CD14-positive monocyte (primary cell): Measurements from ENCODE around the gene HOXD10. TPM values are rescaled to one million over a fixed set of nuclear protein-coding genes. Genes with fewer than 3 reads are reported as not detected.

Experiments used
- DNase-seq, 3 donors: peaks; one replicate each; pipeline ENCODE4 v3.0.0-alpha.2; 2011 to 2022
- H2AFZ ChIP-seq: 2 replicates; pipeline ENCODE4 v1.6.0; 2012; ENCODE audit warnings: mild to moderate bottlenecking, low read depth, low read length, inconsistent platforms; ENCODE audit not compliant: insufficient read depth, poor library complexity, severe bottlenecking
- H3K27ac ChIP-seq, 2 donors: 1 replicate in 1 of 2; 2 replicates in 1 of 2; pipeline ENCODE4 v1.5.1; 2012 to 2013; ENCODE audit warnings: low read length in 2 of 2, control low read depth in 1 of 2, inconsistent platforms in 1 of 2, low read depth in 1 of 2, mild to moderate bottlenecking in 1 of 2
- H3K27me3 ChIP-seq, 2 donors: one replicate each; pipeline versions ENCODE4 v1.6.0 to v1.6.1; 2011 to 2013; ENCODE audit warnings: low read length in 2 of 2; ENCODE audit not compliant: control insufficient read depth in 2 of 2, insufficient read depth in 2 of 2
- H3K36me3 ChIP-seq, 2 donors: replicated peaks in 1 of 2; 1 replicate in 1 of 2; 2 replicates in 1 of 2; pipeline versions ENCODE4 v1.5.1 to v1.6.1; 2012 to 2013; ENCODE audit warnings: low read length in 2 of 2, control low read depth in 1 of 2, inconsistent platforms in 1 of 2, mild to moderate bottlenecking in 1 of 2; ENCODE audit not compliant: insufficient read depth in 2 of 2, control insufficient read depth in 1 of 2
- H3K4me1 ChIP-seq, 2 donors: 1 replicate in 1 of 2; 2 replicates in 1 of 2; pipeline versions ENCODE4 v1.5.1 to v1.6.1; 2012 to 2013; ENCODE audit warnings: low read length in 2 of 2, control low read depth in 1 of 2, inconsistent platforms in 1 of 2, mild to moderate bottlenecking in 1 of 2, moderate library complexity in 1 of 2; ENCODE audit not compliant: insufficient read depth in 2 of 2, control insufficient read depth in 1 of 2
- H3K4me2 ChIP-seq: replicated peaks from 2 replicates; pipeline ENCODE3; 2012; ENCODE audit warnings: low read length, moderate library complexity, mild to moderate bottlenecking; ENCODE audit not compliant: poor library complexity, severe bottlenecking; ENCODE audit errors: extremely low read depth
- H3K4me3 ChIP-seq, 3 experiments: fragments of 200-600 bp in 1 of 3; sonication (generic) in 1 of 3; replicated peaks in 1 of 3; 1 replicate in 2 of 3; 2 replicates in 1 of 3; pipeline ENCODE4 v1.5.1; 2011 to 2013; ENCODE audit warnings: low read length in 3 of 3, mild to moderate bottlenecking in 3 of 3, control low read depth in 2 of 3, low read depth in 2 of 3, inconsistent platforms in 1 of 3, moderate library complexity in 1 of 3
- H3K79me2 ChIP-seq: 2 replicates; pipeline ENCODE4 v1.6.0; 2012; ENCODE audit warnings: mild to moderate bottlenecking, control low read depth, inconsistent platforms, low read length, moderate library complexity; ENCODE audit not compliant: insufficient read depth
- H3K9ac ChIP-seq: 2 replicates; pipeline ENCODE4 v1.6.0; 2017; ENCODE audit warnings: low read length, mild to moderate bottlenecking; ENCODE audit not compliant: insufficient read depth, poor library complexity, severe bottlenecking
- H3K9me3 ChIP-seq, 2 donors: replicated peaks in 1 of 2; 1 replicate in 1 of 2; 2 replicates in 1 of 2; pipeline versions ENCODE4 v1.5.1 to v1.6.1; 2012 to 2013; ENCODE audit warnings: low read length in 2 of 2, control low read depth in 1 of 2; ENCODE audit not compliant: control insufficient read depth in 1 of 2, insufficient read depth in 1 of 2
- H4K20me1 ChIP-seq: 2 replicates; pipeline ENCODE4 v1.6.0; 2012; ENCODE audit warnings: mild to moderate bottlenecking, low read length, control low read depth, moderate library complexity; ENCODE audit not compliant: insufficient read depth
- H3K27ac Mint-ChIP-seq, 7 donors: one replicate each; pipeline ENCODE4 v1.8.0; 2020; ENCODE audit warnings: mild to moderate bottlenecking in 7 of 7, mixed read lengths in 7 of 7, moderate library complexity in 6 of 7, inconsistent platforms in 2 of 7
- H3K27me3 Mint-ChIP-seq, 3 donors: one replicate each; pipeline ENCODE4 v1.8.0; 2021 to 2022; ENCODE audit warnings: low read depth in 3 of 3, mild to moderate bottlenecking in 3 of 3, mixed read lengths in 3 of 3, moderate library complexity in 3 of 3, inconsistent platforms in 1 of 3
- H3K36me3 Mint-ChIP-seq, 2 donors: one replicate each; pipeline ENCODE4 v1.8.0; 2020; ENCODE audit warnings: mixed read lengths in 2 of 2, inconsistent platforms in 1 of 2, mild to moderate bottlenecking in 1 of 2
- H3K4me1 Mint-ChIP-seq: one replicate; pipeline ENCODE4 v1.8.0; 2020; ENCODE audit warnings: mild to moderate bottlenecking, mixed read lengths
- H3K4me3 Mint-ChIP-seq, 2 donors: one replicate each; pipeline ENCODE4 v1.8.0; 2020; ENCODE audit warnings: mild to moderate bottlenecking in 2 of 2, mixed read lengths in 2 of 2, moderate library complexity in 1 of 2
- H3K9me3 Mint-ChIP-seq, 7 donors: one replicate each; pipeline ENCODE4 v1.8.0; 2020 to 2022; ENCODE audit warnings: mixed read lengths in 7 of 7, mild to moderate bottlenecking in 6 of 7, moderate library complexity in 6 of 7, inconsistent platforms in 2 of 7
- WGBS: methylation state at CpG from one replicate; pipeline ENCODE4 v1.1.5; 2013; ENCODE audit warnings: missing lambda C conversion rate; ENCODE audit not compliant: insufficient coverage; 5-methylcytosine and 5-hydroxymethylcytosine counted together
- intact Hi-C, 2 donors: fragments of 100-400 bp; cut with micrococcal nuclease; formaldehyde crosslinking; loops; one replicate each; pipeline versions ENCODE4 v1.15.0 to v1.15.1; 2023
- polyA plus RNA-seq, 3 donors: library from polyadenylated mRNA; depleted of rRNA in 1 of 3; unstranded in 2 of 3; stranded (reverse) in 1 of 3; fragments of 300-500 nt in 2 of 3; fragments of >200 nt in 1 of 3; fragmentation: Illumina TruSeq in 2 of 3; gene quantifications; 1 replicate in 2 of 3; 2 replicates in 1 of 3; pipeline ENCODE4 v1.2.3, GENCODE V29; 2012 to 2021
- TF ChIP-seq, protein P1 (sequence below): fragments of 200-600 bp; IDR thresholded peaks from one replicate; pipeline ENCODE4 v1.8.0; 2022; ENCODE audit warnings: antibody characterized with exemption, mild to moderate bottlenecking

HOXD10 gene
- polyA plus RNA-seq, 3 donors, result not detected

- Histone ChIP-seq H3K4me3 (no peak overlapping the region), H3K4me2 (no peak overlapping the region), H3K4me1 (peaks cover 6 to 12% of the 10 kb centered on the region in 2 donors), H3K9ac (no peak overlapping the region), H2AFZ (no peak overlapping the region), H3K27me3 (peaks cover 79 to 93% of the 10 kb centered on the region in 2 donors), H3K79me2 (no peaks in the 10 kb centered on the region), H3K27ac (no peak overlapping the region), H4K20me1 (no peaks in the 10 kb centered on the region), H3K36me3 (no peaks in the 10 kb centered on the region), H3K9me3 (peaks cover 0 to 62% of the 10 kb centered on the region in 2 donors)
- no peak overlapping the region for H3K27ac Mint-ChIP-seq
- TF ChIP-seq, protein P1, sequence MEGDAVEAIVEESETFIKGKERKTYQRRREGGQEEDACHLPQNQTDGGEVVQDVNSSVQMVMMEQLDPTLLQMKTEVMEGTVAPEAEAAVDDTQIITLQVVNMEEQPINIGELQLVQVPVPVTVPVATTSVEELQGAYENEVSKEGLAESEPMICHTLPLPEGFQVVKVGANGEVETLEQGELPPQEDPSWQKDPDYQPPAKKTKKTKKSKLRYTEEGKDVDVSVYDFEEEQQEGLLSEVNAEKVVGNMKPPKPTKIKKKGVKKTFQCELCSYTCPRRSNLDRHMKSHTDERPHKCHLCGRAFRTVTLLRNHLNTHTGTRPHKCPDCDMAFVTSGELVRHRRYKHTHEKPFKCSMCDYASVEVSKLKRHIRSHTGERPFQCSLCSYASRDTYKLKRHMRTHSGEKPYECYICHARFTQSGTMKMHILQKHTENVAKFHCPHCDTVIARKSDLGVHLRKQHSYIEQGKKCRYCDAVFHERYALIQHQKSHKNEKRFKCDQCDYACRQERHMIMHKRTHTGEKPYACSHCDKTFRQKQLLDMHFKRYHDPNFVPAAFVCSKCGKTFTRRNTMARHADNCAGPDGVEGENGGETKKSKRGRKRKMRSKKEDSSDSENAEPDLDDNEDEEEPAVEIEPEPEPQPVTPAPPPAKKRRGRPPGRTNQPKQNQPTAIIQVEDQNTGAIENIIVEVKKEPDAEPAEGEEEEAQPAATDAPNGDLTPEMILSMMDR, result peak; percentile 71
- intact Hi-C loops, result loop anchor here in 1 of 2 donors (5.0 kb wide), 1 partner anchor 33 kb away; no protein-coding TSS in a partner anchor
- 20% methylated on average over 1 of the region's 7 CpGs for WGBS
- peaks cover 89 to 98% (median 91%) of the 10 kb centered on the region in 3 donors for H3K27me3 Mint-ChIP-seq
- H3K4me1 Mint-ChIP-seq, result peaks cover 20% of the 10 kb centered on the region
- peaks cover 3 to 14% of the 10 kb centered on the region in 2 donors for H3K36me3 Mint-ChIP-seq
- peak overlapping the region in 1 of 2 donors; percentile 86 for H3K4me3 Mint-ChIP-seq
- H3K9me3 Mint-ChIP-seq, result peaks cover 0 to 49% (median 18%) of the 10 kb centered on the region in 7 donors
- no peak for DNase-seq
Measured at GRCh38 chr2:176110415-176111308, 5.9 kb upstream of the HOXD10 start.

GRCh38 chr2:176111309-176111663 is 5.3 kb upstream of the HOXD10 start:
- Mint-ChIP-seq H3K27ac (no peak overlapping the region), H3K27me3 (peaks cover 89 to 98% (median 91%) of the 10 kb centered on the region in 3 donors), H3K4me1 (peaks cover 17% of the 10 kb centered on the region), H3K4me3 (peak overlapping the region in 1 of 2 donors; percentile 86), H3K9me3 (peaks cover 1 to 51% (median 16%) of the 10 kb centered on the region in 7 donors), H3K36me3 (peaks cover 3 to 12% of the 10 kb centered on the region in 2 donors)
- Histone ChIP-seq H3K4me2 (no peak overlapping the region), H4K20me1 (no peaks in the 10 kb centered on the region), H3K79me2 (no peaks in the 10 kb centered on the region), H3K36me3 (no peaks in the 10 kb centered on the region), H3K9ac (no peak overlapping the region), H3K4me3 (no peak overlapping the region), H3K9me3 (peaks cover under 1 to 62% of the 10 kb centered on the region in 2 donors), H2AFZ (no peak overlapping the region), H3K27ac (no peak overlapping the region), H3K4me1 (peaks cover 6 to 11% of the 10 kb centered on the region in 2 donors), H3K27me3 (peaks cover 80 to 93% of the 10 kb centered on the region in 2 donors)
- intact Hi-C loops, result loop anchor here in 1 of 2 donors (5.0 kb wide), 1 partner anchor 34 kb away; no protein-coding TSS in a partner anchor
- peak in 2 of 3 donors; percentile 18 to 33 for DNase-seq
- TF ChIP-seq, protein P1, result no peak
- WGBS, result 1% methylated on average over 12 of the region's 16 CpGs
